ENCODE results near the gene SPATA2L. TPM values are rescaled to one million over a fixed set of nuclear protein-coding genes. Genes with fewer than 3 reads are reported as not detected.

Gene SPATA2L
- polyA plus RNA-seq, 2 donors: 4.8 to 6.5 TPM

- WGBS, 2 donors: 84% methylated on average over 14 of the region's 14 CpGs
- peaks cover 19 to 58% of the 10 kb centered on the region in 2 donors for H3K36me3 ChIP-seq (ENCODE audit: control insufficient read depth in 2 of 2, insufficient read depth in 2 of 2, low read length in 1 of 2)
These were observed 28.5 kb upstream of the SPATA2L start for GRCh38 chr16:89729863-89730593.

GRCh38 chr16:89729293-89729692, 27.8 kb upstream of the SPATA2L start:
- no peaks in the 10 kb centered on the region for H3K27me3 ChIP-seq (ENCODE audit: control insufficient read depth in 1 of 2, insufficient read depth in 2 of 2, low read length in 2 of 2)
- peaks cover 19 to 53% of the 10 kb centered on the region in 2 donors for H3K36me3 ChIP-seq (ENCODE audit: control insufficient read depth in 2 of 2, insufficient read depth in 2 of 2, low read length in 1 of 2)
- WGBS, 2 donors: 91 to 92% methylated on average over 18 of the region's 18 CpGs
- no peaks in the 10 kb centered on the region for H3K4me1 ChIP-seq (ENCODE audit: control insufficient read depth in 2 of 2, insufficient read depth in 2 of 2, low read length in 1 of 2)
- H3K4me3 ChIP-seq (ENCODE audit: low read depth in 1 of 2, low read length in 2 of 2): no peak overlapping the region
- H3K27ac ChIP-seq (ENCODE audit: low read depth in 2 of 2, low read length in 1 of 2): no peak overlapping the region
- H3K9me3 ChIP-seq (ENCODE audit: control insufficient read depth in 2 of 2, insufficient read depth in 1 of 2, low read depth in 1 of 2, low read length in 1 of 2): no peaks in the 10 kb centered on the region

More at GRCh38 chr16:89729863-89730593, 28.5 kb upstream of the SPATA2L start:
- Histone ChIP-seq H3K4me1 (ENCODE audit: control insufficient read depth in 2 of 2, insufficient read depth in 2 of 2, low read length in 1 of 2) (no peaks in the 10 kb centered on the region), H3K27me3 (ENCODE audit: control insufficient read depth in 1 of 2, insufficient read depth in 2 of 2, low read length in 2 of 2) (no peaks in the 10 kb centered on the region), H3K4me3 (ENCODE audit: low read depth in 1 of 2, low read length in 2 of 2) (no peak overlapping the region), H3K27ac (ENCODE audit: low read depth in 2 of 2, low read length in 1 of 2) (no peak overlapping the region), H3K9me3 (ENCODE audit: control insufficient read depth in 2 of 2, insufficient read depth in 1 of 2, low read depth in 1 of 2, low read length in 1 of 2) (no peaks in the 10 kb centered on the region)

- peaks cover 16 to 50% of the 10 kb centered on the region in 2 donors for H3K36me3 ChIP-seq (ENCODE audit: control insufficient read depth in 2 of 2, insufficient read depth in 2 of 2, low read length in 1 of 2)
- no peaks in the 10 kb centered on the region for H3K27me3 ChIP-seq (ENCODE audit: control insufficient read depth in 1 of 2, insufficient read depth in 2 of 2, low read length in 2 of 2)
- no peaks in the 10 kb centered on the region for H3K9me3 ChIP-seq (ENCODE audit: control insufficient read depth in 2 of 2, insufficient read depth in 1 of 2, low read depth in 1 of 2, low read length in 1 of 2)
- H3K4me1 ChIP-seq (ENCODE audit: control insufficient read depth in 2 of 2, insufficient read depth in 2 of 2, low read length in 1 of 2): peaks cover 7 to 13% of the 10 kb centered on the region in 2 donors
- H3K27ac ChIP-seq (ENCODE audit: low read depth in 2 of 2, low read length in 1 of 2): no peak overlapping the region
- H3K4me3 ChIP-seq (ENCODE audit: low read depth in 1 of 2, low read length in 2 of 2): no peak overlapping the region
- 79% methylated on average over 17 of the region's 17 CpGs for whole genome bisulfite sequencing, 2 donors
These were observed 26.1 kb upstream of the SPATA2L start for GRCh38 chr16:89727406-89728120.

- WGBS, 2 donors: 60 to 63% methylated on average over 30 of the region's 30 CpGs
- H3K36me3 ChIP-seq (ENCODE audit: control insufficient read depth in 2 of 2, insufficient read depth in 2 of 2, low read length in 1 of 2): peaks cover 2 to 21% of the 10 kb centered on the region in 2 donors
- no peaks in the 10 kb centered on the region for H3K27me3 ChIP-seq (ENCODE audit: control insufficient read depth in 1 of 2, insufficient read depth in 2 of 2, low read length in 2 of 2)
- peaks cover 0 to 2% of the 10 kb centered on the region in 2 donors for H3K9me3 ChIP-seq (ENCODE audit: control insufficient read depth in 2 of 2, insufficient read depth in 1 of 2, low read depth in 1 of 2, low read length in 1 of 2)
- H3K4me3 ChIP-seq (ENCODE audit: low read depth in 1 of 2, low read length in 2 of 2): peak overlapping the region; percentile 73 to 85
- H3K4me1 ChIP-seq (ENCODE audit: control insufficient read depth in 2 of 2, insufficient read depth in 2 of 2, low read length in 1 of 2): peaks cover 9 to 23% of the 10 kb centered on the region in 2 donors
- peak overlapping the region; percentile 95 to 99 for H3K27ac ChIP-seq (ENCODE audit: low read depth in 2 of 2, low read length in 1 of 2)
These were observed 22.1 kb upstream of the SPATA2L start for GRCh38 chr16:89723279-89724250.

GRCh38 chr16:89722392-89723278, 21.1 kb upstream of the SPATA2L start:
- no peaks in the 10 kb centered on the region for H3K27me3 ChIP-seq (ENCODE audit: control insufficient read depth in 1 of 2, insufficient read depth in 2 of 2, low read length in 2 of 2)
- peaks cover 0 to 2% of the 10 kb centered on the region in 2 donors for H3K9me3 ChIP-seq (ENCODE audit: control insufficient read depth in 2 of 2, insufficient read depth in 1 of 2, low read depth in 1 of 2, low read length in 1 of 2)
- peaks cover under 1 to 18% of the 10 kb centered on the region in 2 donors for H3K36me3 ChIP-seq (ENCODE audit: control insufficient read depth in 2 of 2, insufficient read depth in 2 of 2, low read length in 1 of 2)
- H3K4me3 ChIP-seq (ENCODE audit: low read depth in 1 of 2, low read length in 2 of 2): peak overlapping the region; percentile 73 to 85
- peak overlapping the region; percentile 95 to 99 for H3K27ac ChIP-seq (ENCODE audit: low read depth in 2 of 2, low read length in 1 of 2)
- peaks cover 9 to 30% of the 10 kb centered on the region in 2 donors for H3K4me1 ChIP-seq (ENCODE audit: control insufficient read depth in 2 of 2, insufficient read depth in 2 of 2, low read length in 1 of 2)
- WGBS, 2 donors: 11 to 19% methylated on average over 48 to 56 of the region's 56 CpGs

- WGBS, 2 donors: 0% methylated on average over 73 to 112 of the region's 112 CpGs
- Histone ChIP-seq H3K4me3 (ENCODE audit: low read depth in 1 of 2, low read length in 2 of 2) (peak overlapping the region; percentile 73 to 85), H3K4me1 (ENCODE audit: control insufficient read depth in 2 of 2, insufficient read depth in 2 of 2, low read length in 1 of 2) (peaks cover 9 to 30% of the 10 kb centered on the region in 2 donors), H3K27ac (ENCODE audit: low read depth in 2 of 2, low read length in 1 of 2) (peak overlapping the region; percentile 95 to 99), H3K36me3 (ENCODE audit: control insufficient read depth in 2 of 2, insufficient read depth in 2 of 2, low read length in 1 of 2) (peaks cover 0 to 14% of the 10 kb centered on the region in 2 donors), H3K9me3 (ENCODE audit: control insufficient read depth in 2 of 2, insufficient read depth in 1 of 2, low read depth in 1 of 2, low read length in 1 of 2) (peaks cover 2 to 3% of the 10 kb centered on the region in 2 donors), H3K27me3 (ENCODE audit: control insufficient read depth in 1 of 2, insufficient read depth in 2 of 2, low read length in 2 of 2) (no peaks in the 10 kb centered on the region)
These were observed 20.3 kb upstream of the SPATA2L start for GRCh38 chr16:89721546-89722391.

GRCh38 chr16:89720813-89721545, 19.5 kb upstream of the SPATA2L start, which contains the start of the genes VPS9D1 and ZNF276:
VPS9D1 (minus strand) TSS chr16:89720898; CDS start chr16:89720861, 37 bp downstream.
ZNF276 (plus strand) TSS chr16:89721537; CDS start chr16:89721641, 104 bp downstream.
- Histone ChIP-seq H3K27me3 (ENCODE audit: control insufficient read depth in 1 of 2, insufficient read depth in 2 of 2, low read length in 2 of 2) (no peaks in the 10 kb centered on the region), H3K27ac (ENCODE audit: low read depth in 2 of 2, low read length in 1 of 2) (peak within 1 kb of the TSS; percentile 95 to 99), H3K9me3 (ENCODE audit: control insufficient read depth in 2 of 2, insufficient read depth in 1 of 2, low read depth in 1 of 2, low read length in 1 of 2) (peaks cover 2 to 3% of the 10 kb centered on the region in 2 donors), H3K4me1 (ENCODE audit: control insufficient read depth in 2 of 2, insufficient read depth in 2 of 2, low read length in 1 of 2) (peaks cover 9 to 30% of the 10 kb centered on the region in 2 donors), H3K36me3 (ENCODE audit: control insufficient read depth in 2 of 2, insufficient read depth in 2 of 2, low read length in 1 of 2) (peaks cover 0 to 14% of the 10 kb centered on the region in 2 donors), H3K4me3 (ENCODE audit: low read depth in 1 of 2, low read length in 2 of 2) (peak within 1 kb of the TSS; percentile 73 to 85)
- WGBS, 2 donors: 0% methylated on average over 42 to 103 of the region's 103 CpGs
